ENCODE data around the gene CD14. TPM values are rescaled to one million over a fixed set of nuclear protein-coding genes. Genes with fewer than 3 reads are reported as not detected.

CD14 gene
- total RNA-seq, 6 experiments from 2014 or later, result 174 to 513 (median 244) TPM

DNA sequence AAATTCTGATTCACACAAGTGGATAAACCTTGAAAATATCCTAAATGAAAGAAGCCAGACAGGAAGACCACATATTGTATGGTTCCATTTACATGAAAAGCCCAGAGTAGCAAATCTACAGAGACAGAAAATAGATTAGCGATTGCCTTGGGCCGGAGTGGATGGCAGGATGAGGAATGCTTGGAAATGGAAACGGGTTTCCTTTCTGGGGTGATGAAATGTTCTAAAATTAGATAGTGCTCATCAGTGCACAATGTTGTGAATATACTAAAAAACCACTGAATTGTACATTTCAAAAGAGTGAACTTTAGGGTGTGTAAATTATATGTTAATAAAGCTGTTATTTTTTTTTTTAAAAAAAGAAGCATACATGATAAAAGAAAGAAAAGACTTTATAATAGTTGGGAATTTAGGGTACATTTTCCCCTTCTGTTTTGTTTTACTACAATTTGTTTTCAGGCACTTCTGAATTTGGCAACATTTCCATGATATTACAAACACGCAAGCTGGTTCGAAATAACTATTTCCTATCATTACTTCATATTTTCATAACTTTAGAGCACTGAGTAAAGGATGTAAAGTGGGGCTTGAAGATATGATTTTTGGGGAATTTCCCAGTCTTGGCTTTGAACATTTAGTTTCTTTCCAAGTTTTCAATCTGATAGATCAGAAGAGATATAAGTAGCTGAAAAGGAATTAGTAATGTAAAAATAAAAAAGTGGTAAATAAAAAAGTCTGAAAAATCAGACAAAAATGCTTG lies 44.5 kb downstream of the CD14 start:
- 50% methylated on average over 5 of the region's 5 CpGs for WGBS (ENCODE audit: insufficient coverage, low coverage, low lambda C conversion rate, missing lambda C conversion rate)
- ATAC-seq, result peak in 2 of 4 donors; percentile 50 to 51

DNA sequence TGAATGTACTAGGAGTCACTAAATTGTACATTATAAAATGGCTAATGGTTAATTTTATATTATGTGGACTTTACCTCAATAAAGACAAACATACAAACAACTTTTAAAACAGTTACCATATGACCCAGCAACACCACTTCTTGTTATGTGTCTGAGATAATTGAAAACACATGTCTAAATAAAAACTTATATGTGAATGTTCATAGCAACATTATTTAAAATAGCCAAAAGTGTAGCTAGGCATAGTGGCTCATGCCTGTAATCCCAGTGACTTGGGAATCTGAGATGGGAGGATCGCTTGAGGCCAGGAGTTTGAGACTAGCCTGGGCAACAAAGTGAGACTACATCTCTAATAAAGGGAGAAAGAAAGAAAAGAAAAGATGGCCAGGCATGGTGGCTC lies 45.5 kb downstream of the CD14 start:
- TF ChIP-seq, protein P1, sequence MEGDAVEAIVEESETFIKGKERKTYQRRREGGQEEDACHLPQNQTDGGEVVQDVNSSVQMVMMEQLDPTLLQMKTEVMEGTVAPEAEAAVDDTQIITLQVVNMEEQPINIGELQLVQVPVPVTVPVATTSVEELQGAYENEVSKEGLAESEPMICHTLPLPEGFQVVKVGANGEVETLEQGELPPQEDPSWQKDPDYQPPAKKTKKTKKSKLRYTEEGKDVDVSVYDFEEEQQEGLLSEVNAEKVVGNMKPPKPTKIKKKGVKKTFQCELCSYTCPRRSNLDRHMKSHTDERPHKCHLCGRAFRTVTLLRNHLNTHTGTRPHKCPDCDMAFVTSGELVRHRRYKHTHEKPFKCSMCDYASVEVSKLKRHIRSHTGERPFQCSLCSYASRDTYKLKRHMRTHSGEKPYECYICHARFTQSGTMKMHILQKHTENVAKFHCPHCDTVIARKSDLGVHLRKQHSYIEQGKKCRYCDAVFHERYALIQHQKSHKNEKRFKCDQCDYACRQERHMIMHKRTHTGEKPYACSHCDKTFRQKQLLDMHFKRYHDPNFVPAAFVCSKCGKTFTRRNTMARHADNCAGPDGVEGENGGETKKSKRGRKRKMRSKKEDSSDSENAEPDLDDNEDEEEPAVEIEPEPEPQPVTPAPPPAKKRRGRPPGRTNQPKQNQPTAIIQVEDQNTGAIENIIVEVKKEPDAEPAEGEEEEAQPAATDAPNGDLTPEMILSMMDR (IDR thresholded peaks at IDR 0.05), result no peak
- no peak for TF ChIP-seq POLR2A (IDR thresholded peaks at IDR 0.05)
- Histone ChIP-seq H3K9me3 (no peaks in the 10 kb centered on the region), H3K4me3 (no peak overlapping the region), H3K27me3 (no peaks in the 10 kb centered on the region), H3K4me1 (no peaks in the 10 kb centered on the region), H3K36me3 (no peaks in the 10 kb centered on the region), H3K27ac (no peak overlapping the region)
- intact Hi-C loops (cut with DNase I), result no loop called here
- WGBS (ENCODE audit: insufficient coverage, low coverage, low lambda C conversion rate, missing lambda C conversion rate), result 93% methylated on average over 1 of the region's 1 CpG
- DNase-seq (no peak), ATAC-seq (no peak)

More for the DNA sequence above, 44.5 kb downstream of the CD14 start:
- H3K9me3 ChIP-seq, result no peaks in the 10 kb centered on the region
- peak overlapping the region in 1 of 3 donors; percentile 16 for H3K27ac ChIP-seq
- TF ChIP-seq POLR2A (IDR thresholded peaks at IDR 0.05), result no peak
- TF ChIP-seq, protein P1 (IDR thresholded peaks at IDR 0.05), result no peak
- H3K36me3 ChIP-seq, result no peaks in the 10 kb centered on the region
- H3K4me3 ChIP-seq, result no peak overlapping the region
- no peak for DNase-seq
- intact Hi-C loops (cut with DNase I), result no loop called here
- H3K27me3 ChIP-seq, result no peaks in the 10 kb centered on the region
- no peaks in the 10 kb centered on the region for H3K4me1 ChIP-seq

Small RNA genes within 50 kb of the gene (microRNA-seq; reads per million reads assigned to microRNA genes)
- gene MIR3655, result 0 to 0.64 reads per million in 2 donors

Other genes with a start within 250 kb of the CD14 start
- 10 to 100 TPM; 45.5 to 73.2 (median 62.6) TPM for gene ANKHD1, start 231.3 kb downstream of the CD14 start, total RNA-seq
- gene EIF4EBP3, start 85.5 kb downstream of the CD14 start, total RNA-seq, result 10 to 100 TPM; 10.7 to 19.5 (median 13.6) TPM
- gene SRA1, start 75.7 kb downstream of the CD14 start, total RNA-seq, result 10 to 100 TPM; 14.4 to 35.4 (median 18.6) TPM
- gene APBB3, start 68.6 kb downstream of the CD14 start, total RNA-seq, result 10 to 100 TPM in 5 of 6 experiments, 1 to 10 TPM in 1; 9.6 to 24.3 (median 14.3) TPM
- 10 to 100 TPM; 28.1 to 38.5 (median 30.2) TPM for gene SLC35A4, start 68.3 kb downstream of the CD14 start, total RNA-seq
- gene TMCO6, start 6.3 kb upstream of the CD14 start, total RNA-seq, result 10 to 100 TPM in 5 of 6 experiments, 1 to 10 TPM in 1; 7.3 to 45.5 (median 23.6) TPM
- gene NDUFA2, start 14.5 kb upstream of the CD14 start, total RNA-seq, result 10 to 100 TPM; 35.4 to 56.8 (median 52.4) TPM
- 10 to 100 TPM; 26.6 to 50.7 (median 30.3) TPM for gene IK, start 14.7 kb upstream of the CD14 start, total RNA-seq
- 10 to 100 TPM; 13.3 to 18.4 (median 15.0) TPM for gene WDR55, start 31.7 kb upstream of the CD14 start, total RNA-seq
- gene DND1, start 40.4 kb upstream of the CD14 start, total RNA-seq, result 1 to 10 TPM in 1 of 6 experiments, under 1 TPM in 5; 0.27 to 1.4 (median 0.69) TPM
- 10 to 100 TPM; 22.8 to 46.6 (median 37.0) TPM for gene HARS1, start 58.2 kb upstream of the CD14 start, total RNA-seq
- gene HARS2, start 58.3 kb upstream of the CD14 start, total RNA-seq, result 10 to 100 TPM in 4 of 6 experiments, 1 to 10 TPM in 2; 8.5 to 13.9 (median 11.5) TPM
- 10 to 100 TPM; 11.6 to 26.4 (median 18.0) TPM for gene ZMAT2, start 67.3 kb upstream of the CD14 start, total RNA-seq
- not detected for gene PCDHA1, start 153.0 kb upstream of the CD14 start, total RNA-seq
- not detected for gene PCDHA2, start 161.7 kb upstream of the CD14 start, total RNA-seq
- gene PCDHA3, start 167.9 kb upstream of the CD14 start, total RNA-seq, result under 1 TPM in 1 of 6 experiments, not detected in 5; 0.07 TPM
- under 1 TPM in 4 of 6 experiments, not detected in 2; 0.09 to 0.19 (median 0.13) TPM for gene PCDHA4, start 173.9 kb upstream of the CD14 start, total RNA-seq
- under 1 TPM in 1 of 6 experiments, not detected in 5; 0.06 TPM for gene PCDHA5, start 188.4 kb upstream of the CD14 start, total RNA-seq
- under 1 TPM in 1 of 6 experiments, not detected in 5; 0.12 TPM for gene PCDHA6, start 194.8 kb upstream of the CD14 start, total RNA-seq
- gene PCDHA7, start 201.1 kb upstream of the CD14 start, total RNA-seq, result under 1 TPM in 2 of 6 experiments, not detected in 4; 0.07 to 0.12 TPM
- gene PCDHA8, start 208.0 kb upstream of the CD14 start, total RNA-seq, result not detected
- gene PCDHA9, start 215.2 kb upstream of the CD14 start, total RNA-seq, result not detected
- under 1 TPM in 3 of 6 experiments, not detected in 3; 0.05 to 0.07 (median 0.06) TPM for gene PCDHA10, start 222.7 kb upstream of the CD14 start, total RNA-seq
- gene PCDHA11, start 235.8 kb upstream of the CD14 start, total RNA-seq, result under 1 TPM in 3 of 6 experiments, not detected in 3; 0.04 to 0.51 (median 0.07) TPM
- gene PCDHA12, start 242.1 kb upstream of the CD14 start, total RNA-seq, result under 1 TPM in 4 of 6 experiments, not detected in 2; 0.18 to 0.51 (median 0.32) TPM
- gene PCDHA13, start 248.9 kb upstream of the CD14 start, total RNA-seq, result 1 to 10 TPM in 3 of 6 experiments, under 1 TPM in 2, not detected in 1; 0.35 to 1.8 (median 1.2) TPM

Measured in right lobe of liver (tissue), 6 donors.